ENCODE results near the gene P2RY11.

Gene P2RY11

GRCh38 chr19:10113964-10114650 is 2.6 kb downstream of the P2RY11 start:
- no peak for DNase-seq

GRCh38 chr19:10114651-10115391 is 3.3 kb downstream of the P2RY11 start:
- no peak for DNase-seq

GRCh38 chr19:10115392-10116084 is 4.0 kb downstream of the P2RY11 start:
- no peak for DNase-seq

GRCh38 chr19:10116085-10116865 is 4.8 kb downstream of the P2RY11 start:
- DNase-seq, result no peak

GRCh38 chr19:10116866-10117616 is 5.5 kb downstream of the P2RY11 start:
- no peak for DNase-seq

GRCh38 chr19:10118960-10119359 is 7.5 kb downstream of the P2RY11 start:
- no peak for DNase-seq

GRCh38 chr19:10120538-10121189 is 9.2 kb downstream of the P2RY11 start:
- no peak for DNase-seq

GRCh38 chr19:10122045-10122444 is 10.6 kb downstream of the P2RY11 start:
- DNase-seq, result no peak

GRCh38 chr19:10124429-10124828 is 12.9 kb downstream of the P2RY11 start:
- no peak for DNase-seq

- no peak for DNase-seq
These were observed 14.7 kb downstream of the P2RY11 start for GRCh38 chr19:10126213-10126639.

- no peak for DNase-seq
These were observed 21.4 kb downstream of the P2RY11 start for GRCh38 chr19:10132905-10133304.

GRCh38 chr19:10133596-10133995 is 22.1 kb downstream of the P2RY11 start:
- DNase-seq, result no peak

GRCh38 chr19:10134040-10134439 is 22.5 kb downstream of the P2RY11 start:
- no peak for DNase-seq

- no peak for DNase-seq
These were observed 24.2 kb downstream of the P2RY11 start for GRCh38 chr19:10135551-10136334.

GRCh38 chr19:10136936-10137335 is 25.4 kb downstream of the P2RY11 start:
- no peak for DNase-seq

GRCh38 chr19:10137751-10138682 is 26.5 kb downstream of the P2RY11 start:
- DNase-seq, result no peak

GRCh38 chr19:10138879-10139795 is 27.6 kb downstream of the P2RY11 start:
- no peak for DNase-seq

- no peak for DNase-seq
These were observed 28.5 kb downstream of the P2RY11 start for GRCh38 chr19:10139952-10140351.

- DNase-seq, result no peak
These were observed 30.0 kb downstream of the P2RY11 start for GRCh38 chr19:10141479-10141878.

All from activated T-cell treated with anti-CD3 and anti-CD28 coated beads, Interleukin-2, amount 50 U/mL, for 1 hour (primary cell).